Right lung (tissue), 10 donors: ENCODE results near the gene ATG2B. TPM values are rescaled to one million over a fixed set of nuclear protein-coding genes. Genes with fewer than 3 reads are reported as not detected.

Experiments
- DNase-seq, 2 donors: peaks; one replicate each; pipeline ENCODE4 v3.0.0-alpha.2; 2013
- long read RNA-seq, 8 donors: transcript quantifications; one replicate each; lab custom pipeline, GENCODE V29; 2026
- polyA plus RNA-seq, 5 donors: library from polyadenylated mRNA; unstranded; fragments of 120-200 nt; gene quantifications; one replicate each; pipeline versions ENCODE4 v1.2.1 to v1.2.3, GENCODE V29; 2013; ENCODE audit warnings: inconsistent platforms in 1 of 5, low replicate concordance in 1 of 5; ENCODE audit not compliant: insufficient read length in 5 of 5, insufficient read depth in 1 of 5

ATG2B gene, protein sequence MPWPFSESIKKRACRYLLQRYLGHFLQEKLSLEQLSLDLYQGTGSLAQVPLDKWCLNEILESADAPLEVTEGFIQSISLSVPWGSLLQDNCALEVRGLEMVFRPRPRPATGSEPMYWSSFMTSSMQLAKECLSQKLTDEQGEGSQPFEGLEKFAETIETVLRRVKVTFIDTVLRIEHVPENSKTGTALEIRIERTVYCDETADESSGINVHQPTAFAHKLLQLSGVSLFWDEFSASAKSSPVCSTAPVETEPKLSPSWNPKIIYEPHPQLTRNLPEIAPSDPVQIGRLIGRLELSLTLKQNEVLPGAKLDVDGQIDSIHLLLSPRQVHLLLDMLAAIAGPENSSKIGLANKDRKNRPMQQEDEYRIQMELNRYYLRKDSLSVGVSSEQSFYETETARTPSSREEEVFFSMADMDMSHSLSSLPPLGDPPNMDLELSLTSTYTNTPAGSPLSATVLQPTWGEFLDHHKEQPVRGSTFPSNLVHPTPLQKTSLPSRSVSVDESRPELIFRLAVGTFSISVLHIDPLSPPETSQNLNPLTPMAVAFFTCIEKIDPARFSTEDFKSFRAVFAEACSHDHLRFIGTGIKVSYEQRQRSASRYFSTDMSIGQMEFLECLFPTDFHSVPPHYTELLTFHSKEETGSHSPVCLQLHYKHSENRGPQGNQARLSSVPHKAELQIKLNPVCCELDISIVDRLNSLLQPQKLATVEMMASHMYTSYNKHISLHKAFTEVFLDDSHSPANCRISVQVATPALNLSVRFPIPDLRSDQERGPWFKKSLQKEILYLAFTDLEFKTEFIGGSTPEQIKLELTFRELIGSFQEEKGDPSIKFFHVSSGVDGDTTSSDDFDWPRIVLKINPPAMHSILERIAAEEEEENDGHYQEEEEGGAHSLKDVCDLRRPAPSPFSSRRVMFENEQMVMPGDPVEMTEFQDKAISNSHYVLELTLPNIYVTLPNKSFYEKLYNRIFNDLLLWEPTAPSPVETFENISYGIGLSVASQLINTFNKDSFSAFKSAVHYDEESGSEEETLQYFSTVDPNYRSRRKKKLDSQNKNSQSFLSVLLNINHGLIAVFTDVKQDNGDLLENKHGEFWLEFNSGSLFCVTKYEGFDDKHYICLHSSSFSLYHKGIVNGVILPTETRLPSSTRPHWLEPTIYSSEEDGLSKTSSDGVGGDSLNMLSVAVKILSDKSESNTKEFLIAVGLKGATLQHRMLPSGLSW (N-terminal part only)
- polyA plus RNA-seq = 10 to 100 TPM; 20.0 to 39.3 (median 34.2) TPM
- long read RNA-seq, donor 1 = 0 reads
- long read RNA-seq, donor 2 = 0 reads
- long read RNA-seq, donor 3 = 0 reads
- long read RNA-seq, donor 4 = 0 reads
- long read RNA-seq, donor 5 = 0 reads
- long read RNA-seq, donor 6, partial matches to known transcripts = 0 of 1 reads
- long read RNA-seq, donor 6, other reads (novel, unspliced or antisense) = 0 of 1 reads
- long read RNA-seq, donor 7 = 0 reads
- long read RNA-seq, donor 8 = 0 reads

- DNase-seq = peak; percentile 94 to 96
Measured at GRCh38 chr14:96362965-96363750, at the start of gene ATG2B, which contains the start of gene GSKIP. ATG2B (minus strand) TSS chr14:96363341; CDS start chr14:96362976, 365 bp downstream. GSKIP (plus strand) TSS chr14:96363526; CDS start chr14:96382248, 18,722 bp downstream.

DNA sequence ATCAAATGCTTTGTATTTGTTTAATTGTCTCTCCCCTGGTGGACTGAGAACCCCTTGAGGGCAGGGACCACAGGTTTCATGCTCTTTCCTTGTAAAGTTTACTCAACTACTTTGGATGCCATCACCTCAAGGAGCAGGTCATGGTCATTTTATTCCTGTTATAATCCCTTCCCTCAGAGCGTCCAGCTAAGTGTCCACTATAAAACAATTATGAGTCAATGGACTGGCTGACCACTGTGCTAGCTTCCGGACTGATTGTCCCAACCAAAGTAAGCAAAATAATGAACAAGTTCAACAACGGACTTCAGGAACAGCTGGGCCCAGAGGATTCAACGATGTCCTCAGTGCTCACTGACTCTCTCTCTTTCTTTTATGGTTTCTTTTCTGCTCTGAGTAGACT, 47.0 kb upstream of the ATG2B start:
- DNase-seq = no peak

DNA sequence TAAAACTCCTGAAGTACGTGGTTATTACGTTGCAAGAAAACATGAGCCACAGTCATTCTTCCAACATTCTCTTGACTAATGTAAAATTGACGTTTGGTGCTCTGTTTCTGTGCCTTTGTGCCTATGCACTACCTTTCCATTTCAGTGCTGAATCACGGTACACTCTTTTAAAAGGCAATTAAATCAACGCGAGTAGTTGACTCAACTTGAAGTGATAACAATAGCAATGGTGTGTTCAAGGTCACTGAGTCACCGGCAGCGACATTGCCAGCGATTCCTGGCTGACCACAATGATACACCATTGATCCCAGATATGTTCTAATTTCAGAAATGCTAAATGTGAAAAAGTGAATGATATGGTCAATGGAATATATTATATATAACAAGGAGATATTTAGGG, 46.6 kb upstream of the ATG2B start:
- DNase-seq = no peak

DNA sequence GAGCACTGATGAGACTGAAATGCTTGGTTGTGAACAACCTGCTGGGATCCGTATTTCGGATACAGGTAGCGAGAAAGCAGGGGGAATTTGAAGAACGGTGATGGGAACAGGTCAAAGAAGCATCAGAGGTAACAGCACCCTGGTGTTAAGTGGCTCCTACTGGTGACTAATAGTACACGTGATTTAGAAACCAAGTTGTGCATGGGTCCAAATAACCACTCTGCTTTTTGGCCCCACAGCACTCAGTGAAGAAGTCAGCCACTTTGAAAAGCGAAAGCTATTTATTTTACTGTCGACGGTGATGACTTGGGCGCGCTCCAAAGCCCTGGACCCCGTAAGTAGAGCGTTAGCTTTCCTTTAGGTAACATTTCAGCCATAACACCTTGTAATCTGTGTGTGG, 45.5 kb upstream of the ATG2B start:
- no peak for DNase-seq

- DNase-seq = no peak
Measured at GRCh38 chr14:96407935-96408570, 44.9 kb upstream of the ATG2B start.

- DNase-seq = peak in 1 of 2 donors; percentile 17
Measured at GRCh38 chr14:96405677-96406076, 42.5 kb upstream of the ATG2B start.

GRCh38 chr14:96403409-96403808, 40.3 kb upstream of the ATG2B start:
- no peak for DNase-seq

DNA sequence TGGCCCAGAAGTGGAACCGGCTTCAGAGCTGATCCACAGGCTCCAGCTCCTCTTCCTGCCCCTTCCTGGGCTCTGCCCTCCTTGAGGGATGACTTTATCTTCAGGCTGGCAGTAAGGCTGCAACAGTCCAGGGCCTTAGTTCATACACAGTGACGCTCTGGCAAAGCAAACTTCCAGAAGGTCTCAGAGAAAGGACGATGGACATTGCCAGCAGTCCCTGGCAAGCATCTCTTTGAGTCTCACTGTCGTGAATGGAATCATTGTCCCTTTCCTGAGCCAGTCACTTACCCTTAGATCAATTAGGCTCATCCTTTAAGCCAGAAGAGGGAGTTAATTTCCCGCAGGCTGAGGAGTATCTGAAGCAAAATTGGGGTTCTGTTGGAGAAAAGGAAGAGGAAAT, 37.4 kb upstream of the ATG2B start:
- no peak for DNase-seq

DNA sequence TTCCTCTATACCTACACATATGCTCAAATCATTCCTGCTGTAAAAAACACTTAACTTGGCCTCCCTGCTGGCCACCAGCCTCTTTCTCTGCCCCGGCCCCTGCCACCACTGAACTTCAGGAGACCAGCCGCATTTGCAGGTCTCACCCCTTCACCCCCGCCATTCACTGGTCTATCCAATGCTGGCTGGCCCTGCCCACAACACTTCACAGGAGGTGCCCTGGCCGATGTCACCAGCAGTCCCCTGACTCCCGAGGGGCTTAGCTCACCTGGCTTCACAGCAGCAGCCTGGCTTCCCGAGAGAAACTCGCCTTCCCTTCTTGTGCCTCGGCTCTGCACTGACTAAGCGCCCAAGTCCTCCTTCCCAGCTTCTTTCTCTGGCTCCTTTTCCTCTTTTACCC, 36.3 kb upstream of the ATG2B start:
- no peak for DNase-seq

- DNase-seq = no peak
Measured at GRCh38 chr14:96398921-96399320, 35.8 kb upstream of the ATG2B start.

DNA sequence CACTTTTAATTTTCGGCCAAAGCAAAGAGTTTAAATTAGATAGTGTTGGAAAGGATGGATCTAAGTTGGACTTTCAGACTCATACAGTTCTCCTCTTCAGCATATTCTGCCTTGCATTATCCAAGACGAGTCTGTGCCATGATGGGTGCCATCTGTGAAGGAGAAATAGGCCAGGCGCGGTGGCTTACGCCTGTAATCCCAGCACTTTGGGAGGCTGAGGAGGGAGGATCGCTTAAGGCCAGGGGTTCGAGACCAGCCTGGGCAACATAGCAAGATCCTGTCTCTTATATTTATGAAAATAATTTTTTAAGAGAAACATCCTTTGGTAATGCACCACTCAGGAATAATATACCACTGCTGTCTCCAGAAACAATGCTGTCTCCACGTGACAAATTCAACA, 35.3 kb upstream of the ATG2B start:
- no peak for DNase-seq

- DNase-seq = no peak
Measured at GRCh38 chr14:96394047-96394815, 31.1 kb upstream of the ATG2B start.

DNA sequence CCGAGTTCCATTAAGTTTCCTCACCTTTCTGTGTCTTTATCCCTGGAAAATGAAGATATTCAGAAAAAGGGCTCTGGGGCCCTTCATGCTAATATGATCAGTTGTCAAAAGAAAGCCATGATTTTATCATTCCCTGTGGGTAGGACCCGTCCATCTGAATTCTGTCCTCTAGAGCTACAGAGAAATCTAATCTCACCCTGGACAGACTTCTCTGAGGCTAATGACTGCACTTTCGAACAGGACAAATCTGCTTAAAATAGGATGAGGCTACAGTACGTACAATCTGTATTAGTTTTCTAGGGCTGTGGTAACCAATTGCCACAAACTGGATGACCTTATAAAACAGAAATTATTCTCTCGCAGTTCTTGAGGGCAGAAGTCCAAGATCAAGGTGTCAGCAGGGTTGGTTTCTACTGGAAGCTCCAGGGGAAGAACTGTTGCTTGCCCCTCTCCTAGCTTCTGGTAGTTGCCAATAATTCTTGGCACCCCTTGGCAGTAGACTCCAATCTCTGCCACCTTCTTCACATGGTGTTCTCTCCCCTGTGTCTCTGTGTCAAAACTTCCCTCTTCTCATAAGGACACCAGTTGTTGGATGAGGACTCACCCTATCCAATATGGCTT, 30.0 kb upstream of the ATG2B start:
- no peak for DNase-seq

DNA sequence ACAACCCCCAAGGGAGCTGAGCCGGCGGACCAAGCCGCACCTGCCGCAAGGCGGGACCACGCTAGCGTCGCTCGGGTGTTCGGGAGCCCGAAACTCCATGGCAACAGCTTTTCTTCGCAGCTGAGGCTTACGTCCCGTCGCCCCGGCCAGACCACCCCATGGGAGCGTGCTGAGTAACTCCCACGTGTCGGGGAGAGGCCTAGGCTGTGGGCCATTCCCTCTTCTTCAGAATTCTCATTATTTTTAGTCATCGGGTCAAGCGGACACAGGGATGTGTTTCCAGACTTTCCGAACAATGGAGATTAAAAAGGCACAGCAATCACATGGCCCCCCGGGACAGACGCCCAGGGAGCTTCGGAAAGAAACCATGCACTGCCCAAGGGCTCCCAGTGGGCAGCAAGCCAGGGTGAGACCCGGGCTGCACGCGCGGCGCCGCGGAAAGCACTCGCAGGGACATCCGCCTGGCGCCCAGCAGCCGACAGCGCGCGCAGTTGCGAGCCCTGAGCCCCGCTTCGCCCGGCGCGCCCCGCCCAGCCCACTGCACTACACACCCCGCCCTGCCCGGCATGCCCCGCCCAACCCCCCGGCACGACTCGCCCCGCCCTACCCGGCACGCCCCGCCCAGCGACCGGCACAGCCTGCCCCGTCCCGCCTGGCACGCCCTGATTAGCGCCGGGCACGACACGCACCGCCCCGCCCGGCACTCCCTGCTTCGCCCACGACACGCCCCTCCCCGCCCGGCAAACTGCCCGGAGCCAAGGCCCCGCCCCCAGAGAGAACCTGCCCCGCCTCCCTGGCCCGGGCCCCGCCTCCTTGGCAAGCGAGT, 28.4 kb upstream of the ATG2B start:
- DNase-seq = peak; percentile 89 to 91

DNA sequence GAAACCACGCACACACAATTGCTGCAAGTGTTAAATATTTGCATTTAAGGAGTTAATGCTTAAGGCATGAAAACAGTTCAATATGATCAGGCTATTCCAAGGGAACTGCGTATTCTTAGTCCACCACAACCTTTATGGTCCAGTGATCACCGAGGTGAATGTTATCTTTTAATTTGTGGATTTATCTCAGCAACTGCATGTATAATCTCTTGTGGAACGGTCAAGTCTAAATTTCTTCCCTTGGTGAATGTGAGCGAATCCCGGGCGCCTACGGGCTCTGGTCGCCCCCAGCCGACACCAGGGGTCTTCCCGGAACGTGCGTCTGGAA, 27.8 kb upstream of the ATG2B start:
- no peak for DNase-seq

DNA sequence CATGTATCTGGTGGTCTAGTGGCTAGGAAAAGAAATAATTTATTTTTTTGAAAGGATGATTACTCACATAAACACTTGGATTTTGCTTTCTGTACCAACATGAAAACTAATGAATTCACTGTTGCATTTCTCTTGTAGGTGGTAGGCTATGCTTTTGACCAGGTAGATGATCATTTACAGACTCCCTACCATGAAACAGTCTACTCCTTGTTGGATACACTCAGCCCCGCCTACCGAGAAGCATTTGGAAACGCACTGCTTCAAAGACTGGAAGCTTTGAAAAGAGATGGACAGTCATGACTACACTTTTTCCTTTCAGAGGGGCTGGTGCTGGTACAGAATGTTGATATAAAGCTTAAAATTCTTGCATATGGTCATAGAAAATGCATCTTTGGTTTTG, 22.2 kb upstream of the ATG2B start:
- DNase-seq = no peak

DNA sequence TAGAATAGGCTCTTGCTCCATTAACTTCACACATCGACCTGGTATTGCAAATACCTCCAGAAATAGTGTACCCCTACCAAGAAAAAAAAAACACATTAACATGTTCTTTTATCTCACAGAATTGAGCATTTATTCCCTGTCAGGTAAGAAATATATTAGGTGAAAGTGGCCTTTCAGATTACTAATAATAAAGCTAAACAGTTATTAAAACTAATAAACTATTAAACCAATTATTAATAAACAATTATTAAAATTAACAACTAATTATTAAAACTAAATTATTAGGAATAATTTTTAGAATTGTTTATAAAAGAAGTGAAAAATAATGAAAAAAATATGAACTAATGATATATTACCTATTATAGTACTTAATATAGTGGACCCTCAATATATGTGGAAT, 21.6 kb upstream of the ATG2B start:
- DNase-seq = no peak

DNA sequence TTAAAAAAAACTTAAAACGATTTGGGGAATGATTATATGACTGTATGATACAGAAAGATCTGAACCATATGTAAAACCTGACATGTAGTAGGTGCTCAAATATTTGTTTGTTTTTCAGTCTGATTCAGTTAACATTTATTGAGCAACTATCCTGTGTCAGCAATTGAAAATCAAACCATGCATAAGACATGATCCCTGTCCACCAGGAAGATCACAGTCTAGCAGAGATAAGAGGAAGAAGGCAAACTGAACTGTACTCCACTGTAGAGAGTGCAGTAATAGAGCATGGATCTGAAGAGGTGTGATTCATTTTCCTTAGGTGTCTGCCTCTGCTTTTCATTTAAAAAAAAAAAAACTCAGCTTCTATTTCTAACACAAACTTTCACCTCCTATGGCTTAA, 20.9 kb upstream of the ATG2B start:
- no peak for DNase-seq
